ENCODE data around the gene MAB21L3.
A peak's percentile ranks its signal among the peaks of the same experiment; 100 is the strongest.

MAB21L3 gene

GRCh38 chr1:116110567-116111523 is at the start of gene MAB21L3:
Gene MAB21L3 (plus strand): TSS chr1:116111399. CDS start chr1:116112616, 1,217 bp downstream.
- peak; percentile 66 to 77 for DNase-seq

GRCh38 chr1:116062201-116062600 is 49.0 kb upstream of the MAB21L3 start:
- DNase-seq = no peak

- no peak for DNase-seq
Measured at GRCh38 chr1:116064616-116065015, 46.6 kb upstream of the MAB21L3 start.

- DNase-seq = no peak
Measured at GRCh38 chr1:116066868-116067565, 44.2 kb upstream of the MAB21L3 start.

GRCh38 chr1:116067566-116067890 is 43.7 kb upstream of the MAB21L3 start:
- DNase-seq = no peak

- DNase-seq = no peak
Measured at GRCh38 chr1:116075575-116075974, 35.6 kb upstream of the MAB21L3 start.

GRCh38 chr1:116075990-116076389 is 35.2 kb upstream of the MAB21L3 start:
- no peak for DNase-seq

GRCh38 chr1:116076831-116077230 is 34.4 kb upstream of the MAB21L3 start:
- no peak for DNase-seq

- DNase-seq = no peak
Measured at GRCh38 chr1:116078699-116079223, 32.4 kb upstream of the MAB21L3 start.

- DNase-seq = no peak
Measured at GRCh38 chr1:116087628-116088027, 23.6 kb upstream of the MAB21L3 start.

GRCh38 chr1:116089870-116090269 is 21.3 kb upstream of the MAB21L3 start:
- no peak for DNase-seq

GRCh38 chr1:116091083-116091482 is 20.1 kb upstream of the MAB21L3 start:
- DNase-seq = no peak

- no peak for DNase-seq
Measured at GRCh38 chr1:116092752-116093489, 18.3 kb upstream of the MAB21L3 start.

- no peak for DNase-seq
Measured at GRCh38 chr1:116095027-116095426, 16.2 kb upstream of the MAB21L3 start.

- DNase-seq = no peak
Measured at GRCh38 chr1:116096013-116096618, 15.1 kb upstream of the MAB21L3 start.

- DNase-seq = no peak
Measured at GRCh38 chr1:116097626-116098025, 13.6 kb upstream of the MAB21L3 start.

- no peak for DNase-seq
Measured at GRCh38 chr1:116099379-116099778, 11.8 kb upstream of the MAB21L3 start.

GRCh38 chr1:116099919-116100318 is 11.3 kb upstream of the MAB21L3 start:
- DNase-seq = no peak

GRCh38 chr1:116104667-116105066 is 6.5 kb upstream of the MAB21L3 start:
- no peak for DNase-seq

GRCh38 chr1:116105996-116106395 is 5.2 kb upstream of the MAB21L3 start:
- no peak for DNase-seq

- no peak for DNase-seq
Measured at GRCh38 chr1:116106646-116107045, 4.6 kb upstream of the MAB21L3 start.

- DNase-seq = no peak
Measured at GRCh38 chr1:116107371-116107770, 3.8 kb upstream of the MAB21L3 start.

All from NCI-H526 (cell line).